BLaER1 treated with 17β-estradiol and CSF1 and Interleukin-3, amounts not matched to agents 10 nM and 100 nM (cell line): ENCODE measurements around the gene TNRC6C.
A peak's percentile ranks its signal among the peaks of the same experiment; 100 is the strongest.
"Not testable (repeated sequence)": the region's sequence is repeated elsewhere in the genome, so short reads cannot be mapped to it uniquely, and the experiment has no call there.

Experiments used
- H3K27ac ChIP-seq, 11 experiments: shearing (Covaris generic); formaldehyde crosslinking; 2 replicates each; pipeline ENCODE4 v1.8.1; 2022
- H3K27me3 ChIP-seq, 11 experiments: shearing (Covaris generic); formaldehyde crosslinking; 2 replicates each; pipeline ENCODE4 v1.8.1; 2022
- H3K36me3 ChIP-seq, 11 experiments: shearing (Covaris generic); formaldehyde crosslinking; 2 replicates each; pipeline ENCODE4 v1.8.1; 2022
- H3K4me1 ChIP-seq, 10 experiments: shearing (Covaris generic); formaldehyde crosslinking; 2 replicates each; pipeline ENCODE4 v1.8.1; 2022
- H3K4me2 ChIP-seq, 11 experiments: shearing (Covaris generic); formaldehyde crosslinking; 2 replicates each; pipeline ENCODE4 v1.8.1; 2022
- H3K4me3 ChIP-seq, 10 experiments: shearing (Covaris generic); formaldehyde crosslinking; 2 replicates each; pipeline ENCODE4 v1.8.1; 2022
- H3K9ac ChIP-seq, 11 experiments: shearing (Covaris generic); formaldehyde crosslinking; 2 replicates each; pipeline ENCODE4 v1.8.1; 2022
- H3K9me3 ChIP-seq, 11 experiments: shearing (Covaris generic); formaldehyde crosslinking; replicated peaks in 1 of 11; 2 replicates each; pipeline ENCODE4 v1.8.1; 2022
- H4K20me1 ChIP-seq, 11 experiments: shearing (Covaris generic); formaldehyde crosslinking; 2 replicates each; pipeline ENCODE4 v1.8.1; 2022
- Cebpa-rat ChIP-seq, 11 experiments: shearing (Covaris generic); IDR thresholded peaks; 2 replicates each; pipeline ENCODE4 v1.8.1; 2022

TNRC6C gene

GRCh38 chr17:78133971-78134898 lies 175.7 kb downstream of the TNRC6C start:
- Histone ChIP-seq H3K27me3 (no peaks in the 10 kb centered on the region), H3K4me2 (peak overlapping the region; percentile 94 to 100 (median 99))

GRCh38 chr17:78134899-78135385 lies 176.4 kb downstream of the TNRC6C start:
- Histone ChIP-seq H3K4me1 (peaks cover 83 to 97% (median 93%) of the 10 kb centered on the region in 10 experiments), H3K27ac (peak overlapping the region in 2 of 11 experiments; percentile 30 to 42; a peak in 3 of 22 replicates), H4K20me1 (peaks cover 0 to 83% (median 45%) of the 10 kb centered on the region in 11 experiments; a peak in 17 of 22 replicates), H3K36me3 (peaks cover 9 to 52% (median 28%) of the 10 kb centered on the region in 11 experiments; a peak in 21 of 22 replicates), H3K27me3 (no peaks in the 10 kb centered on the region), H3K9ac (peak overlapping the region in 4 of 11 experiments; percentile 7 to 87 (median 9); a peak in 3 of 22 replicates), H3K4me2 (peak overlapping the region; percentile 94 to 100 (median 99); a peak in 21 of 22 replicates), H3K4me3 (no peak overlapping the region), H3K9me3 (no peaks in the 10 kb centered on the region)
- TF ChIP-seq Cebpa-rat (IDR thresholded peaks at IDR 0.05): no peak

More at GRCh38 chr17:78133971-78134898, 175.7 kb downstream of the TNRC6C start:
- H3K9ac ChIP-seq: peak overlapping the region; percentile 25 to 94 (median 89); a peak in 16 of 22 replicates
- peaks cover 0 to 78% (median 45%) of the 10 kb centered on the region in 11 experiments; a peak in 17 of 22 replicates for H4K20me1 ChIP-seq
- TF ChIP-seq Cebpa-rat (IDR thresholded peaks at IDR 0.05): no peak
- peak overlapping the region in 9 of 10 experiments; percentile 6 to 92 (median 78); a peak in 17 of 20 replicates for H3K4me3 ChIP-seq
- H3K4me1 ChIP-seq: peaks cover 87 to 100% (median 96%) of the 10 kb centered on the region in 10 experiments
- H3K9me3 ChIP-seq: no peaks in the 10 kb centered on the region
- peaks cover 9 to 52% (median 28%) of the 10 kb centered on the region in 11 experiments; a peak in 21 of 22 replicates for H3K36me3 ChIP-seq
- H3K27ac ChIP-seq: peak overlapping the region in 6 of 11 experiments; percentile 30 to 95 (median 38); a peak in 7 of 22 replicates

GRCh38 chr17:78135858-78136500 lies 177.5 kb downstream of the TNRC6C start:
- no peak overlapping the region; a peak in 1 of 22 replicates for H3K9ac ChIP-seq
- H3K9me3 ChIP-seq: no peaks in the 10 kb centered on the region
- no peak overlapping the region for H3K4me3 ChIP-seq
- no peaks in the 10 kb centered on the region for H3K27me3 ChIP-seq
- H3K27ac ChIP-seq: 0 out of 22 replicates have a peak overlapping the region, but pooled peaks of 1 of the 11 experiments have one; percentile 9
- H3K4me1 ChIP-seq: peaks cover 80 to 96% (median 90%) of the 10 kb centered on the region in 10 experiments
- H3K4me2 ChIP-seq: peak overlapping the region in 4 of 11 experiments; percentile 76 to 100 (median 88); a peak in 6 of 22 replicates
- peaks cover 9 to 56% (median 28%) of the 10 kb centered on the region in 11 experiments; a peak in 21 of 22 replicates for H3K36me3 ChIP-seq
- H4K20me1 ChIP-seq: peaks cover 0 to 90% (median 45%) of the 10 kb centered on the region in 11 experiments; a peak in 18 of 22 replicates
- 0 out of 22 replicates have a peak, but pooled peaks of 3 of the 11 experiments have one; percentile 8 to 36 (median 14) for TF ChIP-seq Cebpa-rat (IDR thresholded peaks at IDR 0.05)

- H3K9ac ChIP-seq: peak overlapping the region in 1 of 11 experiments; percentile 41; a peak in 2 of 22 replicates
- H3K36me3 ChIP-seq: peaks cover 9 to 67% (median 28%) of the 10 kb centered on the region in 11 experiments; a peak in 21 of 22 replicates
- no peaks in the 10 kb centered on the region for H3K9me3 ChIP-seq
- no peak overlapping the region for H3K4me3 ChIP-seq
- H3K4me2 ChIP-seq: peak overlapping the region; percentile 11 to 94 (median 52); a peak in 20 of 22 replicates
- no peak for TF ChIP-seq Cebpa-rat (IDR thresholded peaks at IDR 0.05)
- H3K4me1 ChIP-seq: peaks cover 78 to 100% (median 91%) of the 10 kb centered on the region in 10 experiments
- H3K27ac ChIP-seq: peak overlapping the region in 3 of 11 experiments; percentile 14 to 38 (median 21); a peak in 2 of 22 replicates
- peaks cover 0 to 93% (median 45%) of the 10 kb centered on the region in 11 experiments; a peak in 18 of 22 replicates for H4K20me1 ChIP-seq
- H3K27me3 ChIP-seq: no peaks in the 10 kb centered on the region
These were observed 179.1 kb downstream of the TNRC6C start for GRCh38 chr17:78137392-78138203.

- peak overlapping the region; percentile 11 to 94 (median 52) for H3K4me2 ChIP-seq
- H3K27me3 ChIP-seq: no peaks in the 10 kb centered on the region
- H3K4me3 ChIP-seq: no peak overlapping the region
- H3K9me3 ChIP-seq: no peaks in the 10 kb centered on the region
- H3K4me1 ChIP-seq: peaks cover 69 to 100% (median 86%) of the 10 kb centered on the region in 10 experiments
- H3K36me3 ChIP-seq: peaks cover 9 to 61% (median 28%) of the 10 kb centered on the region in 11 experiments; a peak in 21 of 22 replicates
- no peak for TF ChIP-seq Cebpa-rat (IDR thresholded peaks at IDR 0.05)
- H3K27ac ChIP-seq: peak overlapping the region in 5 of 11 experiments; percentile 19 to 30 (median 22); a peak in 4 of 22 replicates
- peaks cover 0 to 91% (median 38%) of the 10 kb centered on the region in 11 experiments; a peak in 18 of 22 replicates for H4K20me1 ChIP-seq
- peak overlapping the region in 4 of 11 experiments; percentile 9 to 37 (median 17); a peak in 2 of 22 replicates for H3K9ac ChIP-seq
These were observed 179.9 kb downstream of the TNRC6C start for GRCh38 chr17:78138204-78139060.

GRCh38 chr17:78139861-78140168 lies 181.3 kb downstream of the TNRC6C start:
- not testable (repeated sequence) for H3K4me3 ChIP-seq, H3K9ac ChIP-seq, H3K27me3 ChIP-seq, H3K9me3 ChIP-seq
- H3K4me2 ChIP-seq: peak overlapping the region in 9 of 11 experiments; percentile 3 to 55 (median 31); a peak in 11 of 22 replicates
- H3K27ac ChIP-seq: peak overlapping the region in 1 of 11 experiments; percentile 15; a peak in 2 of 22 replicates
- H4K20me1 ChIP-seq: peaks cover 0 to 89% (median 24%) of the 10 kb centered on the region in 11 experiments; a peak in 17 of 22 replicates
- H3K4me1 ChIP-seq: peaks cover 63 to 100% (median 86%) of the 10 kb centered on the region in 10 experiments
- peaks cover 5 to 48% (median 23%) of the 10 kb centered on the region in 11 experiments; a peak in 21 of 22 replicates for H3K36me3 ChIP-seq
